CMK (cell line): ENCODE data around the gene TFAP2B.

ENCODE experiments used
- DNase-seq: peaks from one replicate; pipeline ENCODE4 v3.0.0-alpha.2; 2010; ENCODE audit warnings: low read depth

The TFAP2B gene

GRCh38 chr6:50825375-50826036 is 6.8 kb downstream of the TFAP2B start:
- DNase-seq: no peak

DNA sequence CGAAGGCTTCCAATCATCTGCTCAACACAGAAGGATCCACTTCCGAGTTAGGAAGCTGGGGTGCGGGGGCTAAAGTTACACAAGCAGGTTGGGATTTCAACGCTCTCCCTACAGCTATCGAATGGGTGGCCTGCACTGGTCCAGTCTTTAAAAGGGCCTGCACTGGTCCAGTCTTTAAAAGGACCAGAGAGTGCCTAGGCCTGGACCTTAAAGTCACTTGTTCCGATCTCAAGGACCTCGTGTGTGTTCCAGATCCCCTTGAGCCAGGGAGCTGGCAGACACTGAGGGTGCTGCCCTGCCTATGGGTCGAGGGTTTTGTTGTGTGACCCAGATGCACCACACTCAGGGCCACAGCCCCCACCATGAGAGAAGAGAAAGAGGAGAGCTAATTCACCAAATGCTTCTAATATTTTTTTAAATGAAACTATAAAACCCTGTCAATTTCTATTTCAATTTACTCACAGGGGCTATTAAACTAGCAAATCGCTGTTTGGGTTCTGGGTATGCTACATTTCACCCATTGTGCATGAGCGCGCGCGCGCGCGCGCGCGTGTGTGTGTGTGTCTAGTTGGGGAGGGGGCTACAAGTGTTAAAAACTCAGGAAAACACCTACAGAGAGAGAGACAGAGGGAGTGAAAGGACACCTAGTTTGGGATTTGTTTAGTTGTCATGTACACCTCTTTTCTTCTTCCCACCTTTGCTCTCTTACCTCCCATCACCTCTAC is 7.5 kb downstream of the TFAP2B start:
- DNase-seq: no peak

DNA sequence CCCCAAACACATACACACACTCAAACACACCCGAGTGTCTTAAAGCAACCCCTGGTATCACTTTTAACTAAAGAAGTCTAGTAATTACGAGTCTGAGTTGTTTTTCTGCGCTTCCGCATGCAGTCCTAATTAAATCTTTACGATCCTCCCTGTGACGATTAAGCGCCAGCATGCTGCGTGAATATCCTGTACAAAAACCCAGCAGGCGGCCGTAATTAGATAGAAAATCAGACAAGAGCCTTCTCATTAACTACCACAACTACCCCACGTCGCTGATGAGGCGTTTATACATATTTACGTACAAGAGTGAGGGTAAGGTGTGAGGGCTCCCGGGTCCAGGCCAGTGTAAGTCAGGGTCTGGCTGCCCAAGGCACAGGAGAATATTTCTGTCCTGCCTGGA is 8.1 kb downstream of the TFAP2B start:
- no peak for DNase-seq

DNA sequence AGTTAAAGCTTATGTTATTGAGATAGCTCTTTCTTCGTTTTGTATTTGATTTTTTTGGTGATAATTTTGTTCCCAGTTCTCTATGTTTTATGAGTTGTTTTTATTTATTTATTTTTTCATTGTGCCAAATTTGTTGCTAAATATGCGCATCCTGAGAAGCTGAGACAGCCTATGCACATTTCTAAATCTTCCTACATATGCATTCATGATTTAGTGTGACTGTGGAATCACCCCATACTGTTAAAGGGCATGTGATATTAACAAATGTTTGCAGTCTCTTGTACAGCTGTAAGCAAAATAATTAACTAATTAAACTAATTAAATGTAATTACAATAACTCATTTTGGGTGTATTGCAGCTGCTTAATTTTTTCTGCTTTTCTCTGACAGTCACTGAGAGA is 10.4 kb downstream of the TFAP2B start:
- no peak for DNase-seq

DNA sequence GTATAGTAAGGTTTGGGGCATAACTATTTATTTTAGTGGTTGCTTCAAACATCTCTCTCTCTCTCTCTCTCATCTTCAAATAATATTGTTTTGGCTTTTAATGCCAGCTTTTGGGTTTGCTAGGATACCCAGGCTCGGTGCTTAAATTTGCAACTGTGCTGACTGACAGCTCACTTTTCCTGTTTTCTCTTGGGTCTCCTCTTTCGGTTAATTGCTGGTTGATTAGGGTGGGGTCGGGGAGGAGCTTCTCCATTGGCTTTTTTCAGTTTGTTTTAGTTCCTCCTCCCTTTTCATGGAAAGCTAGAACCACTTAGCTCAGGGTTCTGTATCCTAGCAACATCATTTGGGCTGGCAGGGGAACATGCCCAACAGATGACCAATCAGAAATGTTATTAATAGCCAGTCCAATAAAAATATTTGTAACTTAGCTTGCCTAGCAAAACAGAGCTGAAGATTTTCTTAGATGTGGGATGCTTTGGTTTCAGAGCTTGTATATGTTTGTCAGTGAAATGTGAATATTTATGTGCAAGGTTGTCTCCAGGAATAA is 11.3 kb downstream of the TFAP2B start:
- DNase-seq: no peak

- no peak for DNase-seq
Observed at GRCh38 chr6:50831186-50831585, 12.5 kb downstream of the TFAP2B start.

DNA sequence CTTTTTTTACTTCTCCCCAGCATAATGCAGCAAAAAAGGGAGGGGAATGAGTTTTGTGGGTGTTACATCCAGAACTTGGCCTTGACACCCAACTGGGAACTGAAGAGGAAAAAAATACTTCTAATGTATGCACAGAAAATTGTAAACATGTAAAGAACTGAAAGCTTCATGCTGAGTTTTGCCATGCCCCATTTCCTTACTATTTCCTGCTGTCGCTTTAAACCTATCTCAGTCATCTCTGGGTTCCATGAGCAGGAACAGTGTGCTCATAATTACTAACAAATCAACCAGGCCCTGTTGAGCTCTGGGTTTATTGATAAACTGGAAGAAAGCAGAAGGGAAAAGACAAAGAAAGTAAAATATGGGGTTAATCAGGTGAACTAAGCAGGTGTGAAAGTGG is 14.2 kb downstream of the TFAP2B start:
- DNase-seq: no peak

DNA sequence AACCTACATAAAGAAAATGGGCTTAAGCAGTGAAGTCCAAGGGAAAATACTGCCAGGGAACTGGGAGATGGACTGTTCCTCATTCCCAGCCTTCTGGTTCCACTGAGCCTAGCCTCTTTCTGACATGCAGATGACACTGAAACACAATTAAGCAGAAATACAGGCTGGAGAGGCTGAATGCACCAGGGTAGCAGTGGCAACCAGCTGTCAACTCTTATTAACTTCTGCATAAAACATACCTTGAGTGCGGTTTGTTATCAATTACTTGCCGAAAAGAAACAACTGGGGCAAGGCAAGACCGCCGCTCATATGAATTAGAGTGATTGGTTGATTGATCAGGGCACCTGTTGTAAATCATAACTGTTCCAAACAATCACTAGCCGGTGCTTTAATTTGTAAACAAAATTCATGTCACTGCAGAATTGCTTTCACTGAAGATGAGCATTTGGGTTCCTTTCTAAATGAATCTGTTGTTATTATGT is 16.3 kb downstream of the TFAP2B start:
- DNase-seq: no peak

- DNase-seq: no peak
Observed at GRCh38 chr6:50836231-50836630, 17.6 kb downstream of the TFAP2B start.

DNA sequence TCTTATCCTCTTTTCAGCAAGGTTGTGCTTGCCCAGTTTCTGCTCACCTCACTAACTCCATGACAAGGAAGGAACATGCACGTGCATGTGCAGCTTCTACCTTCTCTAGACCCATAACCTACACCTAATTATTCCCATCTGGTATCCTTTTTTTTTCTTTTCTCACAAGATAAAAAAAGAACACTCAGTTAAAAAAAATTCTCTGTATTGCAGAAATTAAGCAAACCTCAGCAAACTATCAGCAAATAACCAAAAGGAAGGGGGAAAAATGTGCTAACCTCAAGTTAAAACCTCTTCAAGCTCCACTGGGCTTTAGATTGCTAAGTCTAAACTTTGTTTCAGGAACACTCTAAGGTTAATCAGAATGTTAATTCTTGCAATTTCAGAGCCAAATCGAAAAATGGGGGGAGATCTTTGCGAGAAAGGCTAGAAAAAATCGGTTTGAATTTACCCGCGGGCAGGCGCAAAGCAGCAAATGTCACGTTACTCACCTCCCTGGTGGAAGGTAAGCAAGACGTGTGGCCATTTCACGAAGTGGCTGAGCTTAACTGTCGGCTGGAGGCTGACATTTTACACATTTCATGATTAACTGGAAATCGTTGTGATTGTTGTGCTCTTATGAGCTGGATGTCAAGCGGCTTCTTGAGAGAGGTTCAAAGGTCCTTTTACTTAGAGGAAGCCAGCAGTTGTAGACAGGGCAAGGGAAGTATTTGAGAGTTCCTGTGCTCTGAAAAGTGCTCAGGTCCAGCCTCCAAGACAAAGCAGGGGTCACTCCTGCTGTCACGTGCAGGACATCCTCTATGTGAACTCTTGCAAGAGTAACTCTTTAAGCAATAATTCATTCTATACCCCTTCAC is 19.1 kb downstream of the TFAP2B start:
- DNase-seq: no peak

DNA sequence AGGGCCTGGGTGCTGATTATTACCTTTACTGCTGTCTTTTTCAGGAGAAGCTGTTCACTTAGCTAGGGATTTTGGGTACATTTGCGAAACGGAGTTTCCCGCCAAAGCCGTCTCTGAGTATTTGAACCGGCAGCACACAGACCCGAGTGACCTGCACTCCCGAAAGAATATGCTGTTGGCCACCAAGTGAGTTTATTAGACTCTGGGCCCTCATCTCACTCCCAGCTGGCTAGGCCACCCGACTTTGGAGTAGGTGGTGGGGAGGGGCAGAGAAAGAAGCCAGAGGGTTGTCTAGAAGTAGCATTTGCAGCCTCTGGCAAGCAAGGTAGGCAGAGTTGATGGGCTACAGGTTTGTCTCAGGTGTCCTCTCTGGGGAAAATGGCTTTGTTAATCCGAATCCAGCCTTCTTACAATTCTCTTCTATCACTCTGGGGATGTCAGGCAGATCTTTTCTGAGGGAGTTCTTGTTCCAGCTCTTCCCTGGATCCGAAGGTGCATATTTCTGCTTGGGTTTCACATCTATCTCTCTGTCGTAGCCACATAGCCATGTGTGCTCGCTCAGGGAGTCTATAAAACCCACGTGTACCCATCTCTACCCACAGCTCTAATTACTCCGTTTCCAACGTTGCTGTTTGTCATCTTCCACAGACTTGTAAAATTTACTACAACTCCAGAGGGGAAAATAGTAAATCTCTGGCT is 21.6 kb downstream of the TFAP2B start:
- DNase-seq: no peak

- no peak for DNase-seq
Observed at GRCh38 chr6:50840811-50841192, 22.1 kb downstream of the TFAP2B start.

DNA sequence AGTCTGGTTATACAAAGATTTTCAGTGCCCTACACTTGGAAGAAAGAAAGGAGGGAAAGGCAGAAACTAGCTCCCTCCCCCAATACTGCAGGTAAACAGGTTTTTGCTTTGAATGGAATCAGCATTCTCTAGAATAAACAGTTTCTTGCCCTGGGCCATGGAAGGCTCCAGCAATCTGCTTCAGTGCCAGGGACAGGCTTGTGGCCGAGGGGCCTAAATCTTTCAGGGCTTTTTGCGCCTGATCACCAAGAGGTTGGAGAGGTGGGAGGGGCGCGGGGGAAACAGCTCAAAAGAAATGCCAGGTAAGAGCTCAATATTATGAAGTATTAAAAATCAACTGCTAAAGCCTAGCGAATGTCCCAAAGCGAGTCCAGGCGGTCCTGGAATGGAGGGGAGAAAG is 23.8 kb downstream of the TFAP2B start:
- DNase-seq: no peak

- no peak for DNase-seq
Observed at GRCh38 chr6:50842861-50843384, 24.3 kb downstream of the TFAP2B start.

DNA sequence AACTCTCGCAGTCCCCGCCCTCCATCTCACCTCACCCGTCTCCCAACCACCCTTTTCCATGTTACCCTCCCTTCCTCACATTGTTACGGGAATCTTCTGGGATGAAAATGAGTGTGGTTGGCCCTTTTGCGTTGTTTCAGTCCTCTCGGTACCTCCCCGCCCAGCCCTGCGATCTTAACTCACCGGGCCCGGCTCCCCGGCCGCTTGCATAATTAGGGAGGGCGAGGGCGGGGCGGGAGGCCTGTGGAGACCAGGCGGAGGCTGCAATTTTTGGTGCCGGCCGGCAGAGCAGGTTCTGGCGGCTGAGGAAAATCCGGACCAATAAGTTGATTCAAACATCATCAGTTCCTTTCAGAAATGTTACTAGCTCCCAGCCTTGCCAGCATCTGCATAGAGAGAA is 25.2 kb downstream of the TFAP2B start:
- no peak for DNase-seq

DNA sequence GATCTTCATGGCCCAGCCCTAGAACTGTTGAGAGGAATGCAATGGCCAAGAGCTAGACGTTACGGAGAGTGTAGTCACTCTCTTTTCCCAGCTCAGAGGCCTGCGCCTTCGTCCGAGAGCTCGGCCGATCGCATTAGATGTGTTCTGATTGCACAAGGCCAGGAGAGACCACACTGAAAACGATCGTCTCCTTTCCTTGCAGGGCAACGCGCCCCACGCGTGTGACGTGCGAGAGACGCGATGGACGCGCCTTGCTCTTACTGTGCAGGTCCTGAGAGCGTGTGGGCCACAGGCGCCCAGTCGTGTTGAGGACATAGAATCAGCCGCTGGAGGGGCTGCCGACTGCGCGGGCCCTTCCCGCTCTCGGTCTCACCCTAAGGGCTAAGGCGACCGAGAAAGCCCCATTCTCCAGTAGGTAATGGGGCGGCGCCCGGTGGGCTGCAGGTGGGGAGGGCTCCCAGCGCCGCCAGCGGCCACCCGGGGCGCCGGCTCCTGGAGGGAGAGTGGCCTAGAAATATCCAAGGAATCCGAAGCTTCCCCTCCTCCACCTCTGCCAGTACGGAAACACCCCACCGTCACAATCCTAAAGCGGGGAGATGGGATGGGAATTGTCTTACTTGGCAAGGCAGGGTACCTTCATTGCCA is 26.9 kb downstream of the TFAP2B start:
- DNase-seq: no peak

- no peak for DNase-seq
Observed at GRCh38 chr6:50846144-50846851, 27.6 kb downstream of the TFAP2B start.

DNA sequence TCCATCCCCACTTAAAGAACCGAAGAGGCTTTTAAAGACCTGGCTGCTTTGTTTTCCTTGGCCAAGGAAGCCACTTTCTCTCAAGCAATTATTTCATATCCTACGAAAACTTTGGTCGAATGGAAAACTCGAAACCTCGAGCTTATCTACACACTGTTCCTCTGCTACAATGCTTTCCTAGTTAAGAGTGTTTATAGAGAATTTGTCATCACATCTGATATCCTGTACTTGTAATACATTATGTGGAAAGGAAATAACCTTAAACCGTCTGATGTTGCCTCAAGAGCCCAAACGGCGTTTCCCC is 28.1 kb downstream of the TFAP2B start:
- DNase-seq: no peak

GRCh38 chr6:50847890-50848594 is 29.4 kb downstream of the TFAP2B start:
- DNase-seq: no peak
